LHCN-M2 (cell line): ENCODE results near the gene OR4D10. TPM values are rescaled to one million over a fixed set of nuclear protein-coding genes. Genes with fewer than 3 reads are reported as not detected.

Source experiments
- DNase-seq: peaks from one replicate; pipeline ENCODE4 v3.0.0-alpha.2; 2012; ENCODE audit warnings: low read depth
- total RNA-seq: library from RNA; depleted of rRNA; stranded (reverse); fragments of >200 nt; gene quantifications from 2 replicates; pipeline ENCODE4 v1.2.3, GENCODE V29; 2014; rRNA removed

The OR4D10 gene
- total RNA-seq, 1 experiment from 2014 or later: not detected

DNA sequence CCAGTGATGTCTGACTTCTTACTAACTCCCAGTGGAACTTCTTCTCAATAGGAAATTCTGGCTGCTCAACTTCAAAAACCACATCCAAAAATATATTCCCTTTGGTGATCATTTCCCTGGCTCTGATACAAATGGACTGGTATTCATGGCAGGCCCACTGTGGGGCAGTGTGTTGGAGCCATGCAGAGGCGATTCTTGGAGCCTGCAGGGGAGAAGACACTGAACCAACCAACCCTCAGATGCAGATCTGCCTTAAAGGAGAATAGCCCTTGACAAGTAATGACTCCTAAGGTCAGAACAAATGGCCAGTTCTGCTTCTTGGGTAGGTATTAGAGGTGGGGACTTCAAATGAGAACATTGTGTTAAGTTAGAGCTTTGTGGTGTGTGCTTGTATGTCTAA, 50.4 kb downstream of the OR4D10 start:
- DNase-seq: no peak

DNA sequence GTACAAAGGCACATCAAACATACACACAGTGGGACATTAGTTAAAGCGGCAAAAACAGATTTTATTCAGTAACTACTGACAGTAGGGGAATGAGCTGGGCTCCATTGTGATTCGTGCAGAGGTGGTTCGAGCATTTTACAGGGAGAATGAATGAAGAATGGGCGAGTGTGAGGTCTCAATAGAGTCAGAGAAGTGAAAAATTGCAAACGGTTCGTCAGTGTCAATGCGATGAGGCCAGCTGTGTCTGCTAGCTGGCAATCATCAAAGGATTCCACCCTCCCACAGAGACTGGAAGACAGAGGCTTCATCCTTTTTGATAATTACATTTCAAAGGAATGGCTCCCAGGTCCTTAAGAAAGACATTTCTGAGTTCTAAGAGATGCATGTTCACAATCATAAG, 55.6 kb downstream of the OR4D10 start:
- no peak for DNase-seq

Other genes starting within 250 kb of the OR4D10 start
- gene OR5AN1, start 114.4 kb upstream of the OR4D10 start, total RNA-seq: not detected in 2 replicates
- not detected in 2 replicates for gene OR5A2, start 46.9 kb upstream of the OR4D10 start, total RNA-seq
- not detected in 2 replicates for gene OR5A1, start 36.8 kb upstream of the OR4D10 start, total RNA-seq
- not detected in 2 replicates for gene OR4D6, start 16.4 kb upstream of the OR4D10 start, total RNA-seq
- gene OR4D11, start 30.3 kb downstream of the OR4D10 start, total RNA-seq: not detected in 2 replicates
- not detected in 2 replicates for gene OR4D9, start 38.2 kb downstream of the OR4D10 start, total RNA-seq
- gene OSBP, start 142.5 kb downstream of the OR4D10 start, total RNA-seq: 13.0 and 17.9 TPM in 2 replicates
- 21.3 and 23.1 TPM in 2 replicates for gene PATL1, start 195.7 kb downstream of the OR4D10 start, total RNA-seq
- gene OR10V1, start 240.5 kb downstream of the OR4D10 start, total RNA-seq: not detected in 2 replicates